ENCODE measurements around the gene GATD1. TPM values are rescaled to one million over a fixed set of nuclear protein-coding genes. Genes with fewer than 3 reads are reported as not detected.

The GATD1 gene
- total RNA-seq, 4 donors from 2014 or later = 22.1 to 41.4 (median 27.3) TPM

DNA sequence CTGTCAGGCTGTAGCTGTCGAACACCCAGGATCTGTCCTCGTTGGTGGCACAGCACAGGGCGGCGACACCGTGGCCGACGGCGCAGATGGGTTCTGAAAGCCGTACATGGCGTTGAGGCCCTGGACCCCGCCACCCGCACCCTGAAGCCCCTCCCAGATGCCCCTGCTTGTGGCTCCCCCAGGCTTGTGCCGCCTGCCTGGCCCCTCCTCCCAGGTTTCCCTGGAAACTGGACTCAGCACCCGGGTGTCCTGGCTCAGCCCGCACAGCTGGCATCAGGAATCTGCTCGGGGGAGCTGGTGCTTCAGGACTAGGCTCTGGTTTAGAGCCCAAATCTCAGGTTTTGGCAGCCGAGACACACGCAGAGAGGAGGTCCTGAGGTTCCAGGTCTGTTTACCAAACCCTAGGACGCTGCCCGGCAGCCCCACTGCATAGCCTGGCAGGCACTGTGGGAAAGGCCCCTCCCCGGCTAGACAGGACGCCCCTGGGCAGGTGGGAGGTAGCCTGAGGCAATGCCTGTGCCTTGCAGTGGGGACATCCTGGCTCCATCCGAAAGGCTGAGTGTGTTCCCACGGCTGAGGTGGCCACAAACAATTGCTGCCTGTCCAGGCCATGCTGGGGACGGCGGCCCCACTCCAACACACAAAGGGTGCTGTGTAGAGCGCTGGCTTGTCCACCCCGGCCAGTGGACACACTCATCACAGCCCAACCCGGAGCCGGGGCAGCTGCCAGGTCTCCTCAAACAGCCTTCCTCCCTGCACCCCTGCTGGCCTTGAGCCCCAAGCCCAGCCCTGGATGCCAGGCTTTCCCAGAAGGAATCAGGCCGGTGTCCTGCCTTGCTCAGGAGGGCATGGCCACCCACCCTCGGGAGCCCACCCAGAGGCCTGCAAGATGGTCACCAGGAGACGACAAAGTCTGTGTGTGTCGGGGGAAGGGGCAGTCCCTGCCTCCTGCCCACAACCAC lies 4.6 kb downstream of the GATD1 start:
- TF ChIP-seq EP300 (IDR thresholded peaks at IDR 0.05) (peak in 1 of 2 donors; percentile 53), POLR2A (IDR thresholded peaks at IDR 0.05) (no peak)
- TF ChIP-seq, protein P1, sequence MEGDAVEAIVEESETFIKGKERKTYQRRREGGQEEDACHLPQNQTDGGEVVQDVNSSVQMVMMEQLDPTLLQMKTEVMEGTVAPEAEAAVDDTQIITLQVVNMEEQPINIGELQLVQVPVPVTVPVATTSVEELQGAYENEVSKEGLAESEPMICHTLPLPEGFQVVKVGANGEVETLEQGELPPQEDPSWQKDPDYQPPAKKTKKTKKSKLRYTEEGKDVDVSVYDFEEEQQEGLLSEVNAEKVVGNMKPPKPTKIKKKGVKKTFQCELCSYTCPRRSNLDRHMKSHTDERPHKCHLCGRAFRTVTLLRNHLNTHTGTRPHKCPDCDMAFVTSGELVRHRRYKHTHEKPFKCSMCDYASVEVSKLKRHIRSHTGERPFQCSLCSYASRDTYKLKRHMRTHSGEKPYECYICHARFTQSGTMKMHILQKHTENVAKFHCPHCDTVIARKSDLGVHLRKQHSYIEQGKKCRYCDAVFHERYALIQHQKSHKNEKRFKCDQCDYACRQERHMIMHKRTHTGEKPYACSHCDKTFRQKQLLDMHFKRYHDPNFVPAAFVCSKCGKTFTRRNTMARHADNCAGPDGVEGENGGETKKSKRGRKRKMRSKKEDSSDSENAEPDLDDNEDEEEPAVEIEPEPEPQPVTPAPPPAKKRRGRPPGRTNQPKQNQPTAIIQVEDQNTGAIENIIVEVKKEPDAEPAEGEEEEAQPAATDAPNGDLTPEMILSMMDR (IDR thresholded peaks at IDR 0.05) = no peak
- peaks cover 0 to 59% (median 29%) of the 10 kb centered on the region in 4 donors for H3K4me1 ChIP-seq
- peaks cover 0 to 55% (median 4%) of the 10 kb centered on the region in 3 donors for H3K36me3 ChIP-seq
- WGBS, 2 donors = 32 to 42% methylated on average over 9 to 21 of the region's 34 CpGs
- no peaks in the 10 kb centered on the region for H3K9me3 ChIP-seq
- H3K27ac ChIP-seq = peak overlapping the region; percentile 34 to 89 (median 72)
- DNase-seq (ENCODE audit: low spot score in 2 of 2) = no peak
- H3K27me3 ChIP-seq = no peaks in the 10 kb centered on the region
- no peak overlapping the region for H3K4me3 ChIP-seq

DNA sequence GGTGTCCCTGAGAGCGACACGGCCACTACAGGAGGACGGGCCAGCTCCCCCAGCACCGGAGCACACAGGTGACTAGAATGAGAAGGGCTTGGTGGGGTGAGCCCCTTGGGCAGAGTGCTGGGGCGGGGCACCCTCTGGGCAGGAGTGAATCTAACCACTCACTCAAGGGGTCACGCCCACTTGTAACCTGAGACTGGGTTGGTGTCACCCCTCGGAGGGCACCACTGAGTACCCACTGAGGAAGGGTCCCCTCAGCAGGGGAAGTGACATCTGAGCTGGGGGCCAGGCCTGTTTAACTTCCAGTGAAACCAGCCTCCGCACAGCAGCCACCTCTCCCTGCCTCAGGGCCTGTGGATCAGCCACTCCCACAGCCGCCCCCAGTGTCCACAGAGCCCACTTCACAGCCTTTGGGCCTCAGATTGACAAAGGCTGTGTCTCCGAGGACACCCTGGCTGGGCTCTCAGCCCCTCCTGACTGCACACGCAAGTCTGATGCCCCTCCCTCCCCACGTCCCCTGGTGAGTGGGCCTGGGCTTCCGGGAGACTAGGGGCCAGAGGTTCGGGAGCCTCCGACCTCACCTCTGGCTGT lies 5.6 kb downstream of the GATD1 start:
- DNase-seq (ENCODE audit: low spot score in 2 of 2) = no peak
- Histone ChIP-seq H3K27me3 (no peaks in the 10 kb centered on the region), H3K27ac (peak overlapping the region; percentile 34 to 89 (median 72)), H3K4me3 (no peak overlapping the region), H3K9me3 (no peaks in the 10 kb centered on the region), H3K4me1 (peaks cover 0 to 58% (median 29%) of the 10 kb centered on the region in 4 donors), H3K36me3 (peaks cover 0 to 65% (median 4%) of the 10 kb centered on the region in 3 donors)
- TF ChIP-seq, protein P1 (IDR thresholded peaks at IDR 0.05) = no peak
- TF ChIP-seq POLR2A (IDR thresholded peaks at IDR 0.05) (no peak), EP300 (IDR thresholded peaks at IDR 0.05) (no peak)
- WGBS, 2 donors = 78 to 87% methylated on average over 9 to 12 of the region's 15 CpGs

DNA sequence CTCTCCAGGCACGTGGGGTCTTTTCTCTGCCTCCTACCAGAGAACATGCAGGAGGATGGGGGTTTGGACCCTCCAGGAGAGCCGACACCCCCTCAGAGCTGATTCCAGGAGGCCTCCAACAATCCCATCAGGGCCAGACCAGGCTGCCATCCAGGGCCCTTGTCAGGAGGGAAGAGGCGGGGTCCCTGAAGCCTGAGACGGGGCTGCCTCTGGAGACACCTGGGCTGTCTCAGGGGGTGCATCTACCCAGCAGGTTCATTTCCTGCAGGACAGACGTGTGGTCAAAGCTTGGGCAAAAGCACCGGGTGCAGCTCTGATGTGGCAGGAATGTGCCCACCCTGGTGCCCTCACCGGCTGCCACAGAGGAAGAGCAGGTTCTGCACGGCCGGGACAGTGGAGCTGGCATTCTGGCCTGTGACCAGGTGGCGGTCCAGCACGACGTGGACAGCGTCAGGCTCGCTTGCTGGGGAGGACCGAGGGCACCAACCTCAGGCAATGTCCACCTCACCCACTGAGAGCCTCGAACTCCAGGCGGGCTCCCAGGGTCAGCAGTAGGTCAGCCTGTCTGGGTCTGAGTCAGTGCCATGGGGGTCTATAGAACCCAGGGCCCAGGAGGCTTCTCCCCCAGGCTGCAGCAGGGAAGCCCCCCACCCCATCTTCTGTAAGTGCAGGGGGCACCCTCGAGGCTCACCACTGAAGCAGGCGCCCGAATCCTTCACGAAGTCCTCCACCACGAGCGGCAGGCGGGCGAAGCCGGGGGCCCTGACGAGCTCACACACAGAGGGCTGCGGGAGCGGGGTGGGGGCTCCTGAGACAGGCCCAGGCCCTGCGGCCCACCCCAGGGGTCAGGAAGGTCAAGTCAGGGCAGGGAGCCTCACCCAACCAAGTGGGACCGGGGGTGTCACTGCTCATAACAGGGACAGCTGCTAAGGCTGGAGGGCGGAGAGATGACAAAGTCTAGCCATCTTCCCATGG lies 6.4 kb downstream of the GATD1 start:
- peaks cover 0 to 73% (median 4%) of the 10 kb centered on the region in 3 donors for H3K36me3 ChIP-seq
- no peak for DNase-seq (ENCODE audit: low spot score in 2 of 2)
- peaks cover 0 to 50% (median 21%) of the 10 kb centered on the region in 4 donors for H3K4me1 ChIP-seq
- no peaks in the 10 kb centered on the region for H3K27me3 ChIP-seq
- H3K9me3 ChIP-seq = no peaks in the 10 kb centered on the region
- H3K4me3 ChIP-seq = no peak overlapping the region
- peak overlapping the region in 2 of 4 donors; percentile 80 to 89 for H3K27ac ChIP-seq
- 85 to 86% methylated on average over 21 to 32 of the region's 32 CpGs for WGBS, 2 donors
- TF ChIP-seq, protein P1 (IDR thresholded peaks at IDR 0.05) = no peak
- TF ChIP-seq EP300 (IDR thresholded peaks at IDR 0.05) (no peak), POLR2A (IDR thresholded peaks at IDR 0.05) (no peak)

DNA sequence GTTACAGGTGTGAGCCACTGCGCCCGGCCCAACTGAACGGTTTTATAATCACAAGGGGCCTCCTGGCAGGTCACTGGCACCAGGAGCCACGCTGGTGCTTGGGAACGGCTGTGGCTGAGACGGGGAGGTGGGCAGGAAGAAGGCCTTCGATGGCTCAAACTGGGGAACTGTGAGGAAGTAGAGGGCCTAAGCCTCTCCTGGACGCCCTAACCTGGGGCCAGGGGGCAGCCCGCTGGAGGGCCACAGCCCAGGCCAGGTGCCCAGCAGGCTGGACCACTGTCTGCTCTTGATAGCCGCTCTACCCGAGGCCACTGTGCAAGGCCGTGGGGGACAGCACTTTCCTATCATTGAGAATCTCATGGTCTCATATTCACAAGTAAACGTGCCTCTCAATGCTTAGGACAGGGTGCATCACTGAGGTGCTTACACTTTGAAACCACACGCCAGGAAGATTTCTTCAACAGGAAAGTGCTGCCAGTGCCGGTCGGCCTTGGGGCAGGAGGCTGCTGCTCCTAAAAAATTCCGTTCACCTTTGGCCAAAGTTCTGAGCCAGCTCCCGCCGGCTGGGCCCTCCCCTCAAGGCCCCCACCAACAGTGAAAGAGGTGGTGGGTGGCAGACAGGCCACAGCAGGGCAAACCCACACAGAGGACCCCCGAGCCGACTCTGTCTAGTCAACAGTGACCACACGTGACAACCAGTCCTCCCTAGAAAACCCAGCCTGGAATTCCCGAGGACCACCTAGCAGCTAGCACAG lies 7.2 kb downstream of the GATD1 start:
- H3K27me3 ChIP-seq = no peaks in the 10 kb centered on the region
- no peak overlapping the region for H3K4me3 ChIP-seq
- no peaks in the 10 kb centered on the region for H3K9me3 ChIP-seq
- no peak for DNase-seq (ENCODE audit: low spot score in 2 of 2)
- peaks cover 0 to 41% (median 14%) of the 10 kb centered on the region in 4 donors for H3K4me1 ChIP-seq
- peak overlapping the region in 2 of 4 donors; percentile 80 to 89 for H3K27ac ChIP-seq
- H3K36me3 ChIP-seq = peaks cover 0 to 82% (median 5%) of the 10 kb centered on the region in 3 donors
- TF ChIP-seq POLR2A (IDR thresholded peaks at IDR 0.05) (no peak), EP300 (IDR thresholded peaks at IDR 0.05) (no peak)
- TF ChIP-seq, protein P1 (IDR thresholded peaks at IDR 0.05) = no peak
- 86 to 93% methylated on average over 19 to 23 of the region's 23 CpGs for WGBS, 2 donors

Measured in tibial nerve (tissue), 4 donors.